GM19035 (cell line): Measurements from ENCODE around the gene CDHR3.

ENCODE experiments used
- ATAC-seq: cut with Tn5 transposase; IDR thresholded peaks from one replicate; pipeline ENCODE4 v1.9.1; 2021; ENCODE audit not compliant: unreplicated experiment

CDHR3 gene, protein sequence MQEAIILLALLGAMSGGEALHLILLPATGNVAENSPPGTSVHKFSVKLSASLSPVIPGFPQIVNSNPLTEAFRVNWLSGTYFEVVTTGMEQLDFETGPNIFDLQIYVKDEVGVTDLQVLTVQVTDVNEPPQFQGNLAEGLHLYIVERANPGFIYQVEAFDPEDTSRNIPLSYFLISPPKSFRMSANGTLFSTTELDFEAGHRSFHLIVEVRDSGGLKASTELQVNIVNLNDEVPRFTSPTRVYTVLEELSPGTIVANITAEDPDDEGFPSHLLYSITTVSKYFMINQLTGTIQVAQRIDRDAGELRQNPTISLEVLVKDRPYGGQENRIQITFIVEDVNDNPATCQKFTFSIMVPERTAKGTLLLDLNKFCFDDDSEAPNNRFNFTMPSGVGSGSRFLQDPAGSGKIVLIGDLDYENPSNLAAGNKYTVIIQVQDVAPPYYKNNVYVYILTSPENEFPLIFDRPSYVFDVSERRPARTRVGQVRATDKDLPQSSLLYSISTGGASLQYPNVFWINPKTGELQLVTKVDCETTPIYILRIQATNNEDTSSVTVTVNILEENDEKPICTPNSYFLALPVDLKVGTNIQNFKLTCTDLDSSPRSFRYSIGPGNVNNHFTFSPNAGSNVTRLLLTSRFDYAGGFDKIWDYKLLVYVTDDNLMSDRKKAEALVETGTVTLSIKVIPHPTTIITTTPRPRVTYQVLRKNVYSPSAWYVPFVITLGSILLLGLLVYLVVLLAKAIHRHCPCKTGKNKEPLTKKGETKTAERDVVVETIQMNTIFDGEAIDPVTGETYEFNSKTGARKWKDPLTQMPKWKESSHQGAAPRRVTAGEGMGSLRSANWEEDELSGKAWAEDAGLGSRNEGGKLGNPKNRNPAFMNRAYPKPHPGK

DNA sequence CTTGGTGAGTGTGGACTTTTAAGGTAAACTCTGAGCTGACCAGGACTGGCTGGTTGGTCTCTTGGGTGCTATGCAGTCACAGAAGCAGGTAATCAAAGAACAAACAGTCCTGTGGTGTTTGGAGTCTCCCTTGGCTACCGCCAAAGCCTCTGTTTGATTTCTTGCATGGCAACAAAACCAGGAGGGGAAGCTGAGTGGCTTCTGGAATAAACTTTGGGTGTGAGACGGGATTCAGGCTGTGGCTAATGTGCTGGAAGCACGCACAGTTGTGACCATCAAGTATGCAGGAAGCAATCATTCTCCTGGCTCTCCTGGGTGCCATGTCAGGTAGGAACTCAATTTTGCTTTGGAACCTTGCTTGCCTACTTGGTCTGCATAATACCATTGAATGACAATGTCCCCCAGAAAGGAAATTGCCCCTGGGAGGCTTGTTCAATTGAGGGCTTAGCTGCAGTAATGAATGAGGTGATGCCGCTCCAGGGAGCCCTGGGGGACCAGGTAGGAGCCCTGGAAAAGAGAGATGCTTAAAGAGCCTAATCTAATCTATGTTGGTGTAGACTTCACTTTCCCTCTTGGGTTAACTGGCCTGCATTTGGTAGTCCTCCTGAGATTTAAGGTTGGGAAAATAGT lies at the start of gene CDHR3:
TSS of gene CDHR3 (plus strand) at position 227 of the 630 bp plus-strand sequence. CDS start at position 282, 55 bp downstream.
- ATAC-seq, result no peak

DNA sequence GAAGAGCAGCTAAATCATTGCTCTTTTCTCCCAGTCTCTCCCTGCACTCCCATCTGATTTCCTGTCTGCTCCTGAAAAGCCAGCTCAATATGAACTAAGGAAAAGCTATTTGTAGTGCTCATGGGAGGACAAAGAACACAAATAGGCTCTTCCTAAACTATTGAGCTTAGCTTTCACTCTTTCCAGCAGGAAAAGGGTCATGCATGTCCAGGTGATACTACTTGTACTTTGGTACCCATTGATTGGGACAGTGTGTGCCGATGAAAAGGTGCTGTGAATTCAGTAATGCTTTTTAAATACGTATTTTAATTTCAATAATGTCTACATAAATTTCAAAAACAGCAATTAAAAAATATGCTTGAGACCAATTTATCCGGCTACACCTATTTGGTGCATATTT lies 49.1 kb upstream of the CDHR3 start:
- ATAC-seq, result no peak

DNA sequence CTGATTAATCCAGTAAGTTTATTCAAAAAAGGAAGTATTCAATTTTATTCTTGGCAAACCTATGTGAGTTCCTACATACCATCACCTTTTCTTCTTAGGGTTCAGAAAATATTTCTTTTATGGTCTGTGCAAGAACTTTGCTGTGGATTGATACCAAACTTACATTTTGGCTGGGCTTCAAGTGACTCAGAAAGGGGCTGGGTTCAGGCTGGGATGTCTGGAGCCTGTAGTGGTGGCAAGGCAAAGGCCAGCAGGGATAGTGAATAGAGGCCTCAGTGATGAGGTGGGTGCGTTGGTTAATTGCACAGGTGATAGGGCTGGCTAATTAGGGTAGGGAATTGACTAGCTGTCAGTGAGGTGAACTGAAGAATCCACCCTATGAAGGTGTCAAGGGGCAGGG lies 46.5 kb upstream of the CDHR3 start:
- no peak for ATAC-seq

DNA sequence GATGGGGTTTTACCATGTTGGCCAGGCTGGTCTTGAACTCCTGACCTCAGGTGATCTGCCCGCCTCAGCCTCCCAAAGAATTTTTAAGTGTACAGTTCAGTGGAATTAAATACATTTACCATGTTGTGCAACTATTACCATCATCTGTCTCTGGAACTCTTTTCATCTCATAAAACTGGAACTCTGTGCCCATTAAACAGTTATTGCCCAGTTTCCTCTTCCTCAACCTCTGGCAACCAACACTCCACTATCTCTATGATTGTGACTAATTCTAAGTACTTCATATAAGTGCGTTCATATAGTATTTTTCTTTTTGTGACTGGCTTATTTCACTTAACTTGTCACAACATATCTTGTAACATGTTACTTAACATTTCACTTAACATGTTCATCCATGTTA lies 45.4 kb upstream of the CDHR3 start:
- ATAC-seq, result no peak

DNA sequence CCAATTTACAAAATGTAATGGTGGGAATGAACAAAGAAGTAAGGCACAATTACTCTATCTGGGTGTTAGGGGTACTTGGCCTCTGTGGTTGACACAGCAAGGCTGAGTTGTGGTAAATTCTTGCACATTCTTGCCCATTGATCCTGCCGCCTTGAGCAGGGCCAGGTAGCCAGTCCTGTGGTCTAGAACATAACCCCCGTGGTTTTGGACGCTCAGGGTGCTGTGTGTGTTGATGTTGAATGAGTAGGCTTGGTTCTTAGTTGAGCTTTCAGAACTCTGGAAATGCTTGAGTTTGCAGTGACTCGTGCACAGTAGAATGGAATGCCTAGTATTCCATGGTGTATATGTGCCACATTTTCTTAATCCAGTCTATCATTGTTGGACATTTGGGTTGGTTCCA lies 42.3 kb upstream of the CDHR3 start:
- ATAC-seq, result no peak

DNA sequence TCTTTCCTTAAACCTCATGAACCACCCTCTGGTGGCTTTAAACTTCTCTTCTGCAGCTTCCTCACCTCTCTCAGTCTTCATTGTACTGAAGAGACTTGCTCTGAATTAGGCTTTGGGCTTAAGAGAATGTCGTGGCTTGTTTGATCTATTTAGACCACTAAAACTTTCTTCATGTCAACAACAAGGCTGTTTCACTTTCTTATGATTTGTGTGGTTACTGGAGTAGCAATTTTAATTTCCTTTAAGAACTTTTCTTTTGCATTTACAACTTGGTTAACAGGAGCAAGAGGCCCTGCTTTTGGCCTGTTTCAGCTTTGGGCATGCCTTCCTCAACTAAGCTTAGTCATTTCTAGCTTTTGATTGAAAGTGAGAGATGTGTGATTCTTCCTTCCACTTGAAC lies 38.1 kb upstream of the CDHR3 start:
- peak; percentile 45 for ATAC-seq

DNA sequence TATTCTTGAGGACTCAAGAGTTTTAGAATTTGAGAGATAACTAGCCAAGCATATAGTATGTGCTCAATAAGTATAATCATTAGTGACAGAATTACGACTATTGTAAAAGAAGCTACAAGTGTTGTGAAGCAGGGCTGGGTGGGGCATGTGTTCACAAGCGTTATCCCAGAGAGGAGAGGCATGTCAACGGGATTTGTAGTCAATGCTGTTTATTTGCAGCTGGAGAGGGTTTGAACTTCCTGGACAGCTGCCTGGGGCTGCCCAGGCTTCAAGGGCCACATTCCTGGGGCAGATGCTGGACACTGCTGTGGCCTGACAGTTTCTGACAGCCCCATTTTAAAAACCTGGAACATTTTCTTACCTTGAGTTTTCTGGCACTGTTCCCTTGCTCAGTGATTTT lies 36.9 kb upstream of the CDHR3 start:
- no peak for ATAC-seq

DNA sequence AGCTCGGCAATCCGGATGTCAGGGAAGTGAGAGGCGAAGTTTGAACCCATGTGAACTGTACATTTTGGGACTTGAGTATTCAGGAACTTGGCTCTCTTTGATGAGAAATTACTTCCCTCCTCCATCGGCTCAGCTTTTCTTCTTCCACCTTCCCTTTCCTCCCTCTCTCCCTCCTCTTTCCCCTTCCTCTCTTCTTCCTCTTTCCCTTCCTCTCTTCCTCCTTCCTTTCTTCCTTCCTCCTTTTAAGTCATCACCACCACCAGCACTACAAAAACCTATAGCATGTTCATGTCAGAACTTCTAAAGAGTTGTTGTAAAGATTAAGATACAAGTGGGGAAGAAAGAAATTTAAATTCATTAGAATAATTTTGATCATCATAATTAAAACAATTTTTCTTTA lies 31.9 kb upstream of the CDHR3 start:
- no peak for ATAC-seq

DNA sequence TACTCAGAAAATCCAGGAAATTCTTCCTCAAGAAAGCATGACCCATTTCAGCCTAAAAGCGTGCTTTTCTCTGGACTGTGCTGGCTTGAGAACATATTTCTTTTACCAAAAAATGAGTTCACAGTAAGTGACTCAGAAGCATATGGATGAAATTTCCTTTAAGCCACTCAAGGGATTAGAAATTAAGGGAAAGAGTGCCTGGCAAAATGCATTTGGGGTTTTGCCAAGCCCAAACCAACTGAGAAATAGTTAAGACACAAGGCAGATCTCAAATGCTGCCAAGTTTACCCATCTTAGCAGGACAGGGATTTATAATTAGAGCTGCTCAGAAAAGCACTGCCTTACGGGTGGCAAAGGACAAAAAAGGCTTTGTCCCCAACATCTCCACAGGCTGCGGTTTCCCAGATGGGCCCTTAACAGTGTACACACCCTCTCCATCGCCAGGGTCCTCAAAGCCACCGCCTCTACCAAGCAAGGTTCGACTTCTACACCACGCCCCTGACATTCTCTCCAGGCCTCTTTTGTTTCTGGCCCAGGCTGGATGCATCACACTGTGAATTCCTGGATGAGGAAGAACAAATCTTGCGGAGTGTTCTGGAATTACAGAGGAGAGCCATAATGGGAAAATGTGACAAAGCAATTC lies 30.1 kb upstream of the CDHR3 start:
- ATAC-seq, result no peak

DNA sequence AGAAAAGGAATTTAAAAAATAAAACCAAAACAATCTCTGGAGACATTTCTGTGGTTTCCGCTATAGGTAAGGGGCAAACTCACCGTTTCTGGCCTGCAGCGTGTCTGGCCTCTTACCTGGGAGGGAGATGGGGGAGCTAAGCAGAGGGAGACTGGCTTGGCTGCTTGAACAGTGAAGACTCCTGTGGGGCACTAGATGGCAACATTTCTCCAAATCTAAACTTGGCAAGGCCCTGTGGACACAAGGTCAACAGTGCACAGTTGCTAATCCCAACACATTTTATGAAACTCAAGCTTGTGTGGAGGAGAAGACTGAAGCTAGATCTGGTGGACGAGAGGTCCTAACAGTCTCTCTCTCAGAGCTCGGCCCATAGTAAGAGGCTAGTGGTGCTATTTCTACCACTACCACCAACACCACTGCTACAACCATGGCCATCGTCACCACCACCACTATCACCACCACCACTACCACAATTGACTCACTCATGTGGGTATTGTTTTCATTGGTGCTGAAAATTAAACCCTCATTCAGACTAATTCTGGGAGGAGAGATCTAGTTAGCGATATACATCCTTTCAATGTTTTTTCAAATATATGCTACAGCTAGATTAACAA lies 28.4 kb upstream of the CDHR3 start:
- no peak for ATAC-seq

DNA sequence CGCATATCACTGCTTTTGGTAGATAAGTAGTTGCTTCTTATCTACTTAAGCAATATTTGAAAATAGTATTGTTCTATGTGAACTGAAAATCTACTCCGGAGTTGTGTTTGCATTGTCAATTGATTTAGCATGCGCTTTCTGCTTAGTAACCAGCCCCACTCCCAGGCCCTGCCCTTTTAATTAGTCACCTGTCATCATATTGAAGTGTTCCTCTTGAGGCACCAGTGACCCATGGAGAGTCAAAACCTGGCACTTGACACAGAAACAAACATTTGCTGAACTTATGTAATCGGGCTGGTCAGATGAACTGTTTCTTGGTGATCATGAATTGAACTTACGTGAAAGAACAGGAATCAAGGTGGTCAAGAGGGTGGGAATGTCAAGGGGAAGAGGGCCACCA lies 27.8 kb upstream of the CDHR3 start:
- no peak for ATAC-seq

DNA sequence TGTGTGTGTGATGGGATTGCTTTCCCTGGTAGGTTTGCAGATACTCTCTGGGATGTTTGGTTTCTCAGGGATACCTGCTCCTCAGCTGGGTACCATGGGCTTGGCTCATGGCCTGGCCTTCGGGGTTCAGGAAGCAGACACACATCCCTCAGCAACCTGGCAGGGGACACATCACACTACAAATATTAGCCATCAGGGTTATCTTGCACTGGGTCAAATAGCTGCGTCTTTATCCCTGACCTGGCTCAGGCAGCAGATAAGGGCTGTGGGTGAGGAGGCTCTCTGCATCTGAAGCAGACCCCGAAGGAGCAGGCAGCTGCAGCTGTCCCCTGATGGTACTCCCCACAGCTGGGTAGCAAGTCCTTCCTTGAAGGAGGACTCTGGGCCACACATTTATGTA lies 25.7 kb upstream of the CDHR3 start:
- no peak for ATAC-seq

DNA sequence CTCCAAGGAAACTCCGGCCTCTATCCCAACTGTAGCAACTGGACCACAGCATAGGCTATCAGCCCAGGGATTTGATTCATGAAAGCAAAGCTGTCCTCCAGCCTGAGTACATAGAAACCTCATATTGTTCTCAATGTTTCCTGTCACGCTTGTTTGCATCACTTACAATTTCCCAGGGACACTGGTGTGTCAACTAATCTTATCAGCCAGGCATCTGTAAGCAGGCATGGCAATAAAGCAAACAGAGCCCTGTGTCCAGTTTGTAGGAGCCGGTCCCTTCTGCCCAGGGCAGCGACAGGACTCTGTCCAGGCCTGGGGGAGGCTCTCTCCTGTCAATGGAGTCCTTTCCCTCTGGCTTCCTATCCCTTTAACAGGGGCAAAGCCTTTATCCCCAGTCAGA lies 23.0 kb upstream of the CDHR3 start:
- no peak for ATAC-seq

DNA sequence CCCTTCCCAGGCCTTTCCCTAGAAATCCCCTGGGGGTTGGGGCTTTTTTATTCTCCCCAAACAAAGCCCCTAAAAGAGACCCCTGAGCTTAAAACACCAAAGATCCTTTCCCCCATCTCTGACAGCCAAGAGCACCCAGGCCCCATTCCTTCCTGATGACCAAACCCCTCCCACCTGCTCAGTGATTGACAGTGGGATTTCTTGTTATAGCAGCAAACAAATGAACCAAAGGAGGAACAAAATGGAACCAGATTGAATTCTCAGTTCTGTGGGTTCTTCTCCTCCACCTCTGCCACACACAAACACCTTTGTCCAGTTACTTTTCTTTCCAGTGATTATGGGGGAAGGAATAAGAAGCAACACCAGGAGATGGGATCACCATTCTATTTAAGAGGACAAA lies 21.5 kb upstream of the CDHR3 start:
- no peak for ATAC-seq

DNA sequence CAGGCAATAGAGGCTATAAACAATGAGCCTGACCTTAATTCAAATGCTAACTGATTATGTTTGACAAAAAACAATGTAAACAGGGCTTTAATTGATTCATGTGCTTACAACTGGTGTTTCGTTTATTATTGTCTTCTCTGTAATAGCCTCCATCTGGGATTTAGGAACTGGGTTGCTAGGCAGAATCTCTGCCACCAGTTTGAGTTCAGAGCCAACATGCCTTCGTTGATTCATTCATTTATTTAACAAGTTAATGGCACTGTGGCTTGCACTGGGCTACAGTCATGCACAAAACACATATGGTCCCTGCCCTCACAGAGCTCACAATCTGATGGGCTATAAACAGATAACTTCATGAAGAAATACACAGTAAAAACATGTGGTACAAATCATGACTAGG lies 19.6 kb upstream of the CDHR3 start:
- ATAC-seq, result no peak

DNA sequence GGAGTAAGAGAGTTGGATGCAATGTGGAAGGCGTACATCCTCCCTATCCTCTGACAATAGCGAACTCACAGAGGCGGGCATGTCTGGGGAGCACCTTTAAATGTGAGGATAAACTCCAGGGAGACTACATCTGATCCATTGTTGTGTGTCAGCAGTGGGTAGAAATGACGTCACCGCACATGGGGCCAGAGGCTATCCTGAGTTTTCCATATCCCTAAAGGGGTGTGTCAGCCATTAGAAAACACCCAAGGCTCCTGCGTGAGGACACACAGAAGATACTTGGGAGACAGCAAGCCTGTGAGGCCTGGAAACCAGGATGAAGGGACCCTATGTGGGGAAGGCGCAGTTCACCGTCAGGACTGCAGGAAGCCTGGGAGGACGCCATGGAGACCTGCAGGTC lies 17.2 kb upstream of the CDHR3 start:
- no peak for ATAC-seq

DNA sequence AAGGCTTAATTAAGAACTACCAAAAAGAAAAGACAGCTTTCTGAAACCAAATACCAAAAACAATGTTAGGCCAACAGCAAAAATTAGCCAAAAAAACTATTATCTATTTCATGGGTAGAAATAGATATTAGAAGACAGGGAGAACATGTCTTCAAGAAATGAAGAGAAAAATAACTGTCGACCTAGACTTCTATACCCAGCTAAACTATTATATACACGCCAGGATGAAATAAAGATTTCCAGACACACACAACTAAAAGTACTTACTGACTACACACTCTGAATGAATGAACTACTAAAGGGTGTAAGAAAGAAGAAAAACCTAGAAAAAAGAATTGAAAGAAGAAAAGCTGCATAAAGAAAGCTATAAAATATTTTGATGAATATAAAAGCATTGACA lies 11.5 kb upstream of the CDHR3 start:
- ATAC-seq, result no peak

DNA sequence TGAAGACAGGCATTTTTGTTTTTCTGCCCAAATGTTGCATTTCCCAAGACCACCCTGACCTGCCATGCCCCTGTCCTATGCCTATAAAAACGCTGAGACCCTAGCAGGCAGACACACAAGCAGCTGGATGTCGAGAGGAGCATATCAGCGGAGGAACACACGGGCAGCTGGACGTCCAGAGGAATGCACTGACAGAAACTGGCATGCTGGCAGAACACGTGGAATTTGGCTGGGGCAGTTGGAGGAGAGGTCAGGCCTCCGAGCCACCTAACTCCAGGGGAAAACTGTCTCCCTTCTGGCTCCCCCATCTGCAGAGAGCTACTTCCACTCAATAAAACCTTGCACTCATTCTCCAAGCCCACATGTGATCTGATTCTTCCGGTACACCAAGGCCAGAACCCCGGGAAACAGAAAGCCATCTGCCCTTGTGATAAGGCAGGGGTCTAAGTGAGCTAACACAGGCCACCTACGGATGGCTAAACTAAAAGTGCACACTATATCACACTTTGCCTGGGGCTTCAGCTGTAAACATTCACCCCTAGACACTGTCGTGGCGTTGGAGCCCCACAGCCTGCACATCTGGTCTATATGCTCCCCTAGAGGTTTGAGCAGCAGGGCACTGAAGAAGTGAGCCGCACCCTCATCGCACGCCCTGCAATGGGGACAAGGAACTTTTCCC lies 10.0 kb upstream of the CDHR3 start:
- ATAC-seq, result no peak

DNA sequence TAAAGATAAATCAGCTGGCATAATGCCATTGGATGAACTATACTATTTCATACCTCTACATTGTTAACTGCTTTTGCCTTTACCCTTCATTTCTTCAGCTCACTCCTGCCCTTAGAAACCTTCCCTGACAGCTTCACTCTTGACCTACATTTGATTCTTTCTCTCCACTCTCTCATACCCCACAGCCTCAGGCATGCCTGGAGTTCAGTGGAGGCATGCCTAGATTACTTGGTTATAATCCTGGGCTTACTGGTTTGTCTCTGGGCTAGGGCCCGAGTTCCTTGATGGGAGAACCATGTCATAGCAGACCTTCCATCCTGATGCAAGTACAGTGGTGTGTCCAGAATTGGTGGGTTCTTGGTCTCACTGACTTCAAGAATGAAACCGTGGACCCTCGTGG lies 8.4 kb upstream of the CDHR3 start:
- no peak for ATAC-seq
